Testis (tissue), 2 donors: Measurements from ENCODE around the gene MRM1.

Experiments used
- POLR2A ChIP-seq: fragments of 450-650 bp; IDR thresholded peaks from one replicate; pipeline ENCODE4 v1.6.1; 2017; ENCODE audit warnings: antibody characterized with exemption, mild to moderate bottlenecking, moderate library complexity
- TF ChIP-seq, protein P1 (sequence below), 3 experiments: fragments of 450-650 bp in 2 of 3; fragments of 200-600 bp in 1 of 3; sonication (generic) in 1 of 3; IDR thresholded peaks; one replicate each; pipeline ENCODE4 v1.5.1; 2016 to 2019; ENCODE audit warnings: antibody characterized with exemption in 3 of 3, mild to moderate bottlenecking in 2 of 3, moderate library complexity in 1 of 3

DNA sequence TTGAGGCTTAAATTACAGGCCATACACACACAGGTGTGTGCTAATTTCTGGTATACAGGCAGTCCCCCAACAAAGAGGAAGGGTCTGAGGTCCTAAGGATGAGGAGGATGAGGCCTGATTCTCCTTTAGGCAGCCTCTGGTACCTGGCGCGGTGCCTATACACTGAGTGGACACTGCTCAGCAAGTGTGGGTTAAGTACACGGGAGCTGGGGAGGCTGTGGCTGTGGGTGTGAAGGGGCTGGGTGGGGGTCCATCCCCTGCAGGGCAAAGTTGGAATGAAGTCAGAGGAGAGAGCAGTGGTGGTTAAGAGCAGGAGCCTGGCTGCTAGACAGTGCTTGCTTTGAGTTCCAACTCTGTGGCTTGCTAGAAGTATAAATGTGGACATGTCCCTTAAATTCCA is 10.9 kb downstream of the MRM1 start:
- TF ChIP-seq, protein P1, sequence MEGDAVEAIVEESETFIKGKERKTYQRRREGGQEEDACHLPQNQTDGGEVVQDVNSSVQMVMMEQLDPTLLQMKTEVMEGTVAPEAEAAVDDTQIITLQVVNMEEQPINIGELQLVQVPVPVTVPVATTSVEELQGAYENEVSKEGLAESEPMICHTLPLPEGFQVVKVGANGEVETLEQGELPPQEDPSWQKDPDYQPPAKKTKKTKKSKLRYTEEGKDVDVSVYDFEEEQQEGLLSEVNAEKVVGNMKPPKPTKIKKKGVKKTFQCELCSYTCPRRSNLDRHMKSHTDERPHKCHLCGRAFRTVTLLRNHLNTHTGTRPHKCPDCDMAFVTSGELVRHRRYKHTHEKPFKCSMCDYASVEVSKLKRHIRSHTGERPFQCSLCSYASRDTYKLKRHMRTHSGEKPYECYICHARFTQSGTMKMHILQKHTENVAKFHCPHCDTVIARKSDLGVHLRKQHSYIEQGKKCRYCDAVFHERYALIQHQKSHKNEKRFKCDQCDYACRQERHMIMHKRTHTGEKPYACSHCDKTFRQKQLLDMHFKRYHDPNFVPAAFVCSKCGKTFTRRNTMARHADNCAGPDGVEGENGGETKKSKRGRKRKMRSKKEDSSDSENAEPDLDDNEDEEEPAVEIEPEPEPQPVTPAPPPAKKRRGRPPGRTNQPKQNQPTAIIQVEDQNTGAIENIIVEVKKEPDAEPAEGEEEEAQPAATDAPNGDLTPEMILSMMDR (IDR thresholded peaks at IDR 0.05) = no peak
- no peak for TF ChIP-seq POLR2A
